GM18861 (cell line): Measurements from ENCODE around the gene TMEM239.
"Not testable (repeated sequence)": the region's sequence is repeated elsewhere in the genome, so short reads cannot be mapped to it uniquely, and the experiment has no call there.

Experiments used
- ATAC-seq: cut with Tn5 transposase; IDR thresholded peaks from one replicate; pipeline ENCODE4 v1.9.1; 2021; ENCODE audit not compliant: unreplicated experiment

The TMEM239 gene

DNA sequence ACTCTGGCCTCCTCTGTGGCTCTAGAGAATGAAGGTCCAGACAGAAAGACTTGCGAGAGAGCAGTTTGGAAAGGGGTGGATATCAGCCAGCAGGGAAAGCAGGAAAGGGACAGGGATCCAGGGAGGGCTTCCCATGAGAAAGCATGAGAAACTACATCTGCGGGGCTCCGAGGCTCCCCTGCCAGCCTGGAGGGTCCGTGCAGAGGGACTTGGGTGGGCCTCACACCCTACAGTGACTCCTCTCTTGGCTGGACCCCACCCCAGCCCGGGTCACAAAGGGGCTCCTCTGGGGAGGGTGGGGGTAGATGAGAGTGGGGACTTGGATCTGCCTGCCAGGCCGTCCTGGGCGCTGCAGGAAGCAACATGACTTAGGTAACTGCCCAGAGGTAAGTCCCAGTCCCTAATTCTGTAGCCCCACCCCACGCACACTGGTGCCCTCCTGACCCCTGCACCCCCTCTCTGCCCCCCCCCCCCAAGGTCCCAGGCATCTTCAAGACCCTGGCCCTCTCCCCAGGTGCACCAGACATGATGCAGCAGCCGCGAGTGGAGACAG, at the start of gene TMEM239:
Gene TMEM239, plus strand, starts transcription at position 335 of the 553 bp plus-strand sequence. Its CDS starts 191 bp downstream, at position 526.
- ATAC-seq, result no peak

DNA sequence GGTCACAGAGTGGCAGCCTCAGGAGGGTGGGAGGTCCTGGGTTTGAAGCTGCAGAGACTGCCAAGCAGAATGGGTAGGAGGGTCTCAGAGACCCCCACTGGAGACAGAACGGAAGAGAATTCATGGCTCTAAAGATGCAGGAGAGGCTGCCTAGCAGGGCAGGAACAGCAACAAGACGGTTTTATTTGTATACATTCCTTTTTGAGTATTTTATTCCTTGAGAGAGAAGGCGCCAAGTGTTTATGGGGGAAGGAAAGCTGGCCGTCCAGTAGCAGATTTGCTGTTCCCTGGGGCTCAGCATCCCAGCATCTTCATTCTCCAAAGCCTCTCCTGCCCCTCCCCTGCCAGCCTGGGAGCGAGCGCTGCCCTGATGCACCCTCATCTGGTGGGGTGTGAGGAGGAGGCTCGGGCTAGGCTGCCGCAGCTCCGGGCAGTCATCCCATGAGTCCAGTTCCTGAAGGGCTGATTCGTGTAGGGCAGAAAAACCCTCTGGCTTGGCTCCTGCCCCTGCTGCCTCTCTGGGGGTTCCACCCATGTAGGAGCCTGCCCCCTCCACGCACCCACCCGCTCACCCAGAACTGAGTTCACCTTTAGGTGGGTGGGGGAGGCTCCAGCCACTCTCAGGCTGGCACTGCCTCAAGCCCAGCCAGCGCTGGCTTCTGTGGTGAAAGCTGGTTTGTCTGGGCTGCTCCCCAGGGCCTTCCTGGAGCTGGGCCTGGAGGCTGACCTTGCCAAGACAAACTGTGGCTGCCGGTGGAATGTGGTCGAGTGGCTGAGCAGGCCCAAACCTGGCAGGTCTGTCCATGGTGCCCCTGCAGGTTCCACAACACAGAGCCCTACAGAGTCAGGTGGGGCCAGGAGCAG, 48.2 kb upstream of the TMEM239 start:
- ATAC-seq, result no peak

DNA sequence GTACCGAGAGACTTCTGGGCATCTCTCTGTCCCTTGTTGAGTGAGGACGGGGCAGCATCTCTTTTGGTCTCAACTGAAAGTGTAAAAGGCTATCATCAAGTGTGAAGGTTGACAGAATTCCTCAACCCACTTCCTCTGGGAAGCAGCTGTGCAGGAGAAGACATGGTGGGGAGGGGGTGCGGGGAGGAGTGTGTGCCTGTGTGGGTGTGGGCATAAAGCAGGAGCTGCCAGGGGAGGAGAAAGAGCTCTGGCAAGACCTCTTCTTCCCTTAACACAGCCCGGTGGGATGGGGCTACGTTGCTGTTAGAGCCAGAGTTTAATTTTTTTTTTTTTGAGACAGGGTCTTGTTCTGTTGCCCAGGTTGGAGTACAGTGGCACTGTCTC, 47.5 kb upstream of the TMEM239 start:
- no peak for ATAC-seq

DNA sequence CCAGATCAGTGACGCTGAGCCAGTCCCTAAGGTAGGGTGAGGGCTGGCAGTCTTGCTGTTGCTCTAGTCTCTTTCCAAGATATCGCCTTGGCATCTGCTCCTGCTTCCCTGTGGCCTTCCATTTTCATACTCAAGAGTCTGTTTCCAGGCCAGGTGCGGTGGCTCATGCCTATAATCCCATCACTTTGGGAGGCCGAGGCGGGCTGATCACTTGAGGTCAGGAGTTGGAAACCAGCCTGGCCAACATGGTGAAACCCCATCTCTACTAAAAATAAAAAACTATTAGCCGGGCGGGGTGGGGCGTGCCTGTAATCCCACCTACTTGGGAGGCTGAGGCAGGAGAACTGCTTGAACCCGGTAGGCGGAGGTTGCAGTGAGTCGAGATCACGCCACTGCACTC, 46.1 kb upstream of the TMEM239 start:
- not testable (repeated sequence) for ATAC-seq

DNA sequence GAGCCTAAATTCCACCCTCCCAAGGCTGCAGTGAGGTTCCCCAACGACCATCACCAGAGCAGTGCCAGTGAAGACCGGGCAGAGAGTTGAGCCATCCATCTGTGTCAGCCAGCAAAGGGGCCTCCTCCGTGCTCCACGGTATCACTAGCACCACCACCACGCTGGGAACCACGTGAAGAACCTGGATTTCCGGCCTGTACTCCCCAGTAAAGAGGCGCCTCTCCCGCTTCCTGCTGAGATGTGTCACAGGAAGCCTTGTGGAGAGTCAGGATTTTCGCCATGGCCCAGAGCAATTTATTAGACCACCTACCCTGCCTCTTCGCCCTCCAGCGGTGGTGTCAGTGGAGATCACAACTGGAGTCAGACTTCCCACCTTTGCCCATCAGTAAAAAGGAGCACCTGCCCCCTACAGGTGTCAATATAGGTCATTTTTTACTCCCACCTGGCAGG, 44.5 kb upstream of the TMEM239 start:
- ATAC-seq, result no peak

DNA sequence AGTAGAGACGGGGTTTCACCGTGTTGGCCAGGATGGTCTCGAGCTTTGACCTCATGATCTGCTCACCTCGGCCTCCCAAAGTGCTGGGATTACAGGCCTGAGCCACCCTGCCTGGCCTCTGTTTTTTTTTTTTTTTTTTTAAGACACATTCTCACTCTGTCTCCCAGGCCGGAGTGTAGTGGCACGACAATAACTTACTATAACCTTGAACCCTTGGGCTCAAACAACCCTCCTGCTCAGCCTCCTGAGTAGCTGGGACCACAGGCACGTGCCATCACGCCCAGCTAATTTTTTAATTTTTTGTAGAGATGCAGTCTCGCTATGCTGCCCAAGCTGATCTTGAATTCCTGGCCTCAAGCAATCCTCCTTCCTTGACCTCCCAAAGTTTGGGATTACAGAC, 42.4 kb upstream of the TMEM239 start:
- ATAC-seq, result no peak

DNA sequence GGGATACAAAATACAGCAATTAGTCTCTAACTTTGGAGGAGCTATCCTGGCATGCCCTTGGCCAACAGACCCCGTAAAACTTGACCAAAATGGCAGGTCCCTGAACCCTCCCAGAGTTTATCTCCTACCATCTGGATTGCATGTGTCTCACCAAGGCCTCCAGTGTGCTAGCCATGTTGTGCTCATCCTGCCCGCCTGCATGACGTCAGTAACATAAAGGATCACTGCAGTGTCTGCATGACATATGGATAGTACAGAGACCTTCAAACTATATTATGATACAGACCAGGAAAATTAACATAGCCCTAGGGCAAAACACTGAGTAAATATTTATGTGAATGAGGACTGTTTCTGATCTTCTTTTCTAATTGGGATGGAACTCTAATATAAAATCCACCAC, 41.0 kb upstream of the TMEM239 start:
- no peak for ATAC-seq

DNA sequence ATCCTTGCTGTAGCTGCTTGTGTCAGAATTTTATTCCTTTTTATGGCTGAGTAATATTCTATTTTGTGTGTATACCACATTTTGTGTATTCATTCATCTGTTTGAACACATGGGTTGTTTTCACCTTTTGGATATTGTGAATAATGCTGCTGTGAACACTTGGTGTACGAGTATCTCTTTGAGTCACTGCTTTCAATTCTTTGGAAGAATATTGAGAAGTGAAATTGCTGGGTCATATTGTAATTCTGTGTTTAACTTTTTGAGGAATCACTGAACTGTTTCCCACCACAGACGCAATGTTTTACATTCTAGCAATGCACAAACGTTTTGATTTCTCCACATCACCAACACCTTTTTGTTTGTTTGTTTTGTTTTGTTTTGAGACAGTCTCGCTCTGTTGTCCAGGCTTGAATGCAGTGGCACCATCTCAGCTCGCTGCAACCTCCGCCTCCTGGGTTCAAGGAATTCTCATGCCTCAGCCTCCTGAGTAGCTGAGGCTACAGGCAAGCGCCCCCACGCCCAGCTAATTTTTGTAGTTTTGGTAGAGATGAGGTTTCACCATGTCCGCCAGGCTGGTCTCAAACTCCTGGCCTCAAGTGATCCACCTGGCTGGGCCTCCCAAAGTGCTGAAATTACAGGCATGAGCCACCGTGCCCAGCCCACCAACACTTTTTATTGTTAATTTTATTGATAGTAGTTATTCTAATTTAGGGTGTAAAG, 37.4 kb upstream of the TMEM239 start:
- no peak for ATAC-seq

DNA sequence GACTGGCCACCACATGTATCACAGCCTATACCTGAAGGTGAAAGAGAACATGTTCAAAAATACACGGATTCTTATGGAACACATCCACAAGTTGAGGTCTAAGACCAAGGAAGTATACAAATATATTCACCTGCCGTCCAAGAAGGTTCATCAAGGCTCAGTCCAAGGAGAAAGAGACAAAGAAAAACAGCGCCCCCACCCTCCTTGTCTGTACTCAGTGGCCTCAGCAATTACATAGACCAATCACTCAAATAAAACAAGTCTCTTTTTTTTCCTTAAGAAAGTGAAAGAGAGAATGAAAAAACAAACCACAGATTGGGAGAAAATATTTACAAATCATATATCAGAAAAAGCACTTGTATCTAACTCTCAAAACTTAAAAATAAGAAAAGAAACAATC, 35.2 kb upstream of the TMEM239 start:
- no peak for ATAC-seq

DNA sequence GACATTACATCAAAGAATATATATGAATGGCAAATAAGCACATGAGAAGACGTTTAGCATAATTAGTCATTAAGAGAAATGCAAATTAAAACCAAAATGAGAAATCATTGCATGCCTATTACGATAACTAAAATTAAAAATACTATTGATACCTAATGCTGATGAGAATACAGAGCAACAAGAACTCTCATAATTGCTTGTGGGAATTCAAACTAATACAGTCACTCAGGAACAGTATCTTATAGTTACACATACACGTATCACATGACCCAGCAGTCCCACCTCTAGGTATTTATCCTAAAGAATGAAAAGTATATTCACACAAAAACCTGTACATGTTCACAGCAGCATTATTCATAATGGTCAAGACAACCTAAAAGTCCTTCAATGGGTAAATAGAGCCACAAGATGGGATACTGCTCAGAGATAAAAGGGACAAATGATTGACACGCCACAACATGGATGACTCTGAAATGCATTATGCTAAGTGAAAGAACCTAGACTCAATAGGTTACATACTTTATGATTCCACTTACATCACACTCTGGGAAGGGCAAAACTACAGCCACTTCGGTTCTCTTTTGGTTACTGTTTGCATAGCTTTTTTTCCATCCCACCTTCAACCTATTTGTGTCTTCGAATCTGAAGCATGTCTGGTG, 32.1 kb upstream of the TMEM239 start:
- no peak for ATAC-seq

DNA sequence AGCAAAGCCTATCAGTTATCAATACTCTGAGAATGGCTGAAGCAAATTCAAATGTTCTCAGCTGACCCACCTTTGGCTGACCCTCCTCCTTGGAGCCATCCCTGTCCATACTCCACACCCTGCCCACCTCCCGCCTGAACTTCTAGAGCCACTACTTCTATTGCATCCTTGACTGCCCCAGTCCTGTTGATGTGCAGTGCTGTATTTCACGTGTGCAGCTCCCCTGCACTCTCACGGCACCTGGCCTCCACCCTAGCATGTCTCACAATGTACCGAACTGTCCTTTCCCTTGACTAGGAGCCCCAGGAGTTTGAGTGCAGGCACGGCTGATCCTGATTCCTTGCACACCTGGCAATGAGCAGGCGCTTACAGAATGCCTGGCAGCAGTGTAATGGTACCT, 22.7 kb upstream of the TMEM239 start:
- ATAC-seq, result no peak

DNA sequence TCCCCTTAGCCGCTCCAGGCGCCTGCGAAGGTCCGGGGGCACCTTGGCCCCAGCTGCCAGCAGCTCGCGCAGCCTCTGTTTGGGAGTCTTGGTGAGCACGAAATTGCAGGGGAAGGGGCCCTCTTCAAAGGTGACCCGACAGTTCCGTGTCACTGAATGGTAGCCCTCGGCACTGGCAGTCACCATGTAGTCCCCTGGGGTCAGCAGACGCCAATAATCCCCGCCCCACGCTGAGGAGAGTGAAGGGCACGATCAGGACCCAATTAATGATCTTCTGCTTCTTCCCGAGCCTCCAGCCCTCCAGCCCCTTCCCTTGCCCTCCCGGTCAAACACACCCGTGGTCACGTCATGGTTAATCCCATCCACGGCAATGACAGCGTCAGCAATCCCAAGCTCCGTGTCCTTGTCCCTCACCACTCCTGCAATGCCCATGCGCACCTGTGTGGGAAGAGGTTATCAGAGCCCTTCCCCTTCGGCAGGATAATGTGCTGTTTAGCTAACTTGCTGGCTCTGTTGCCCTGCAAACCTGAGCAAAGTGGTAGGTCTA, 21.9 kb upstream of the TMEM239 start:
- no peak for ATAC-seq

DNA sequence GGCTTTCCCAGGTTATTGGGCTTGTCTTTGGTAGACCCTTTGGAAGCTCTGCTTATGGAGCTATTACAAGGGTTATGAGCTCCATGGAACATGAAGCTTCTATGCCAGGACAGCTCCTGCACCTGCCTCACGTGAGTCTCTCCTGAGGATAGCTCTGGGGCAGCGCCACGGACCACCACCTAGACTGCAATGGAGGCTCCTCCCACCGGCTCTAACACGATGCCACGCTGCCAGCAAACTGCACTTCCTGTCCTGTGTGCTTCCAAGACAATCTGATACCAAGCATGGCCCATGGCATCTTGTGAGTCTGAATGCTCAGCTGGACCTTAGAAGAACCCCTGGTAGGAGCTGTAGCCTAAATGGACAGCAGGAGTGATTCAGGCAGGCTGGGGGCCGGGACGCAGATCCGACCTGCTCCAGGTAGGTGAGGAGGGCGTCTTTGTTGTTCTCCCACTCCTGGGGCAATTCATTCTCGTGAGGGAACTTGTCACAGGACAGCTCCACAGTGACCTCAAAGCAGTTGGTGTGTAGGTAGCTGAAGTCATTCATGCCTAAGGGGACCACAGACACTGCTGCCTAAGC, 21.2 kb upstream of the TMEM239 start:
- no peak for ATAC-seq

DNA sequence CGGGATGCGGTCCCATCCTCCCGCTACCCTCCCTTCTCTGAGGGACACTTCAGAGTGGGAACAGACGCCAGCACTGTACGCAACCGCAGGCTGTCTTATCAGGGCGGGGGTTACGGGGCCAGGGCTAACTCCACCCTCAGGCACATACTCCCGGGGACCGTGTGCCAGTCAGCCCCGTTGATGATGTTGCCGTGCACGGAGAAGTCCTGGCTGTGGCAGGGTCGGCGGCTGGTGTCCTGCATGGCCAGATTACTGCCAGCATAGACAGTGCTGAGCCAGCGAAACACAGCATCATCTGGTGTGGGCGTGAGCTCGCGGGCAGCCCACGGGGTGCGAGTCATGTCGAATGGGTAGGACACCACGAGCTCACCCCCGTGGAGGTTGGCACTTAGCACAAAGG, 20.7 kb upstream of the TMEM239 start:
- no peak for ATAC-seq

DNA sequence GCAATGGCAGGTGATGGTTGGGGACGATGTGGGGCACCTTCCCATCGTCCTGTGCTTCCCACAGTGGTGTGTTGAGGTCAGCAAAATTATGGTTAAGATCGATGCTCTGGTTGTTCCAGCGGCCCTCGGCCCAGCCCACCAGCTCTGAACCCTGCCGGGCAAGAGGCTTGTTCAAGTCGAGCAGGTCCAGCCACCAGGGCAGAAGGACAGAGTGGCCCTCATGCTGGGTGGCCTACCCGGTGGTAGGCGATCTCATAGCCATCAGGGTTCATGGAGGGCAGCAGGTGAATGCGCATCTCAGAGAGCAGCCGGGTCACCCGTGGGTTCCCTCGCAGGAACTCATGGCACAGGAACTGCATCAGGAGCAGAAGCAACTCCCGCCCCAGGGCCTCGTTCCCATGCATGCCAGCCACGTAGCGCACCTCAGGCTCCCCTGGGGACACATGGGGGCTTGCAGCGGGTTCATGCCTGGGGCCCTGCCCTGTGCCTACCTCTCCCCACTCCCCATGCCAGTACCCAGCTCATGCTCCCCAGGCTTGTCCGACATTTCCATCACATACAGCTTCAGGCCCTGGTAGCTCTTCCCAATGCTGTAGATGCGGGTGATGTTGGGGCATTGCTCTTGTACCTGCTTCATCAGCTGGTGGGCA, 20.0 kb upstream of the TMEM239 start:
- no peak for ATAC-seq

DNA sequence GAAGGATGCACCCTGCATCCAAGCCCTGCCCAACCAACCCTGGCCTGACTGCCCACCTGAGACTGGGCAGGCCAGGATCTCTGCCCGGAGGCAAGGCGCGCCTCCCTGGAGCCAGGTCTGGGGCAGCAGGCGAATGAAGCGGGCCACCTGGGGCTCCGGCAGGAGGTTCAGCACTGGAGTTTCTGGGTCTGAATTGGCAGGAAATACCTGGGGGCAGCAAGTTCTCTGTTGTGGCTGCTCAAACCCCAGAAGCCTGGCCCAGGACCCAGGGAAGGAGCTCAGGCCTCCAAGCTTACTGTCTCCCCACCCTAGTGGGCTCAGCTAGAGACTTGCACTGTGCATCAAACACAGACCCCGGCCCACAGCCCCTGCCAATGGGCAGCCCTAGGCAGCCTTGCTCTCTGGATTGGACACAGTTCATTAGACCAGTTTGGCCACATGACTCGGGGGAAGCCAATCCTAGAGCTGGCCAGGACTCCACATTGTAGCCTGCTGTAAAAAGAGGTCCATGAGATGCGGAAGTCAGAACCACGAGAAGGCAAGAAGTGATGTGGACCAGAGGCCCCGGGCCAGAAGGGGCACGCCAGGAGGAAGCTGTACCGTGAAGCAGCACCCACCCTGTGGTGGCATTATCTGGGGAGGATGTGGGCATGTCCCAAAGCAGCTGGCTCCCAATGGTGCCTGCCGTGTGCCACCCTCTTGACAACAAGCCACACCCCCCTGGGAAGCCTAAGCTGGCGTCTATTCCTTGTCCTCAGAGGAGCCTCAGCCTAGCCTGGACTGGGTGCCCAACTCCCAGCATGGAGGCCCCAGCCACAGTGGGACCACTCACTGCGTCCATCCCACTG, 18.8 kb upstream of the TMEM239 start:
- no peak for ATAC-seq

DNA sequence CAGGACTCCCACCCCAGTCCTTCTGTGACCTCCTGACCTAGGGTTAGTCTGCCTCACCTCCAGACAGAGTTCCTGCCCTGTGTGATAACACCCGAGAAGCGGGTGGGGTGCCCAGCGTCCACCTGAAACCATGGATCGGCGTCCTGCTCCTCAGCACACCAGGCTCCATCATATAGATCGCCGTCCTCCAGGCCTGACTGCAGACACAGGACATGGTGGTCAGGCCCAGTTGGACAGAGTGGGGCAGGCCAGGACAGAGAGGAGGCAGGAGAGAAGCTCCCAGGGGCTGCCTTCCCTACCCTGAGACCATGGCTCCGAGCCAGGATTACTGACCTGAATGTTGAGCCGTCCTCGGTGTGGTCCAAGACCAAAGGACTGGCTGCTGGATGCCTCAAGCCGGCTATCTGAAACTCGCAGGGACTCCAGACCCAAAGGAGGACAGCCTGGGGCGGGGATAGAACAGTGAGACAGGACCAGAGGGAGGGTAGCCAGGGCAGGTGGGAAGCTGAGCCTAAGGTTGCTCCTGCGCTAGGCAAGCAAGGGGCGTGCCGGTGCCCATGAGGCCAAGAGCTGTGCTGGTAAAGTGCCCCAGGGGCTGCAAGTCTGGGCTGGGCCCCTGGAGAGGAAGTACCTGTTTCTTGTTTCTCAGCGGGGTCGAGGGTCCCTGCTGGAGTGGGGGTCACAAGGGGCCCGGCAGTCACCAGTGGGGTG, 17.9 kb upstream of the TMEM239 start:
- ATAC-seq, result no peak

DNA sequence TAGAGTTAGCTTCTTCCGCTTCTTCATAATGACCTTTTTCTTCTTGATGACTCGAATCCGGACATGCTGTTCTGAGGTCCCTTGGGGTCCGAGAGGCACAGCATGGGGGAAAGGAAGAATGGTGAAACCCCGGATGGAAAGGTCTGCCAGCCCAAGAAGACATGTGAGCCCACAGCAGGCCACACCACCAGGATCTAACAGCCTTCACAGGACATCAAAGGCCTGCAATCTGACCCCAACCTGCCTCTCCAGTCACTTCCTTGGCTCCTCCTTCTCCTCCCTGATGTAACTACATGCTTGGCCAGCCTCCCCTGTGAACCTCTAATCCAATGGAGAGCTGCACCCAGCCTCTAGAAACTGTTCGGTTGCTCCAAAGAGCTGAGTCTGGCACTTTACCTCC, 17.4 kb upstream of the TMEM239 start:
- ATAC-seq, result no peak

DNA sequence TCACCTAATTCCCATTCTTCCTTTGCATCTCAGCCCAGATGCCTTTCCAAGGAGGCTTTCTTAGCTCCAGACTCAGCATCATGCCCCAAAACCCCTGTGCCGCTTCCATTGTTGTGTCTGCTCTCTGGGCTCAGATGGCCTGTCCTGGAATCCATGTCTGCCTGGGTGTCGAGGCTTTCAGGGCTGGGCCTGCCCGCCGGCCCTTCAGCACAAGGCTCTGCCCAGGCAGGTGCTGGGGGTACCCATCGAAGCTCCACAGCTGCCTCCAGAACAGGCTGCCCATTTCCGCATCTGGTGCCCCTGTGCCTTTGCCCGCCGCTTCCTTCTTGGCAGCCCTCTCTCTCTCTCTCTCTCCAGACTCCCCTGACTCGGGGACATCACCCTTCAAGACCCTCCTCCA, 16.9 kb upstream of the TMEM239 start:
- ATAC-seq, result no peak
